Measurements from ENCODE around the gene RNF212B.

RNF212B gene

DNA sequence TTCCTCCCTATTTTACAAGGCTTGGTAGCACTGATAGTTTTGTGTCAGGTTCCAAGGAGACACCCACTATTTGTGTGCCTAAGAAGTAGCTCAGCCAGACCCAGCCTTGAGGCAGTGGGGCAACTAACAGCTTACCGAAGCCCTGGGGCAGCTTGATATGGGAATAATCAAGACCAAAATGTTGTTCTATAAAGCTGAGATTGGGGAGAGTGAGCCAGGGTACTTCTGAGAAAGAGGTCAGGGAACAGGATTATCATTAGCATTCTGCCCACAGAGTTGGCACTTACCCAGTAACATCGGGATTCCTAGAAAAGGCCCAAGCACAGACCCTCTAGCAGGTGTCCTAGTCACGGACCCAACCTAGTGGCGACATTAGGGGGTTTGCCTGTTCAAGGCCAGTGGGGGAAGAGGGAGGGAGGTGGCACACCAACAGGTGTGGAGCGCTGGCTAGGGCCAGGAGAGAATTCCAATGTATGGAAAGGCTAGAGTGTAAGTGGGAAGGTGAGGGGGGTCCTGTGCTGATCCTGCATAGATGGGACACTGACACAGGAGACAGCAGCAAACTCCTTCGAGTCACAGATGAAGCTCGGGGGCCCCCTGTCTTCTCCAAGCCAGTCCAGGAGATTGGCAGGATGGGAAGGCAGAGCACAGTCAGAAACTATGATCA is 60.0 kb downstream of the RNF212B start:
- no peak for DNase-seq

DNA sequence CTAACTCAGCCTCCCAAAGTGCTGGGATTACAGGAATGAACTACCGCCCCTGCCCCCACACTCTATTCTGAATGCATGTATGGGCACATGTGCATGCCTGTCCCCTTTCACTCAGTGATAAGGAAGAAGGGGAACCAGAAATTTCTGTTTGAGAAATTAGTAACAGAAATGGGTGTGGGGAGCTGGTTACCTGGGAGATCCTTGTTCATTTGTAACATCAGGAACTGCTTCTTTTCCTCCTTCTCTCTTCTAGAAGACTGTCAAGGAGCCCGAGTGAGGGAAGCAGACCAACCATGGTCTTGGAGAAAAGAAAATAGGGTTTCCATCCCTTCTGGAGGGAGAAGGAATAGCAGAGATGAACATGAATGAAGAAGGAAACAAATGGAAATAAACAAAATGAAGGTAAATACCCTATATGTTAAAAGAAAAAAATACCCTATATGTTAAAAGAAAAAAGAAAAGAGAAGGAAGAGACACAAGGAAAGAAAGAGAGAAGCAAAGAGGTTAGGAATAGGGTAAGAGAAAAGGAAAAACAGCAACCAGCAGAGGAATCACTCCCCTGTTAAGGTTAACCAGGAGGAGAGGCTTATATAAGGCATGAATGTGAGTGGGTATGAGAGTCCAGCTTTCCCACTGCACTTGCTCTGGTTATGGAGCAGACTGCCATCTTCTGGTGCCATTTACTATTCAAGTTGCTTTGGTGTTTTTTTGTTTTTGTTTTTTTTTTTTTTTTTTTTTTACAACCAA is 61.6 kb downstream of the RNF212B start:
- peak in 1 of 2 experiments; percentile 10 for DNase-seq

DNA sequence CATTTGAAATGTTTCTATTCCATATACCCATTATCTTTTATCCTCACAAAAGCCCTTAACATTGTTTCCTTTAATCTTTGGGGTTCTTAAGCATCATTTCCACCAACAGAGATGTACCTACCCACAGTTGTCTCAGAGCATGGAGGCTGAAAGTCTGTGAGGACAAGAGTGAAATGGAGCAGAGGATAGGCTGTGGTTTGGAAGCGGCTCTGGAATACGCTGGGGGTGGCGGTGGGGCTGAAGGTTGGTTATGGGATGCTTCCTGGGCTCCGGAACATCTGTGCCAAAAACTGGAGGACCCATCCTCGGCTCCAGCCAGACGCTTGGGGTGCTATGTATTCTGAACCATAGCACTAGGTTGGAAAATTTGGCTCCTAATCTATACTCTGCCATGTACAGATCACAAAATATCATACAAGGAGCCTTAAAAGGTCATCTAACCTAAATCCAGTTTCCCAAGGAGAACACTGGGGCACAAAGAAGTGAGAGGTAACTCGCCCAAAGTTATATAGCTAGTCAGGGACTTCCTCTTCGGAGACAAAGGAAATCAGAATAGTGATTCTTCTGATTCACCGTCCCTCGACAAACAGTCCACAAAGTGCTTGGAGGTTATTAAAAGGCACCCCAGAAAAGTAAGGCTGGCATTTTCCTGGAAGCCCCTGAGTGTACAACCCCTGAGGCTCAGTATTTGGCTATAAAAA is 62.4 kb downstream of the RNF212B start:
- no peak for DNase-seq

DNA sequence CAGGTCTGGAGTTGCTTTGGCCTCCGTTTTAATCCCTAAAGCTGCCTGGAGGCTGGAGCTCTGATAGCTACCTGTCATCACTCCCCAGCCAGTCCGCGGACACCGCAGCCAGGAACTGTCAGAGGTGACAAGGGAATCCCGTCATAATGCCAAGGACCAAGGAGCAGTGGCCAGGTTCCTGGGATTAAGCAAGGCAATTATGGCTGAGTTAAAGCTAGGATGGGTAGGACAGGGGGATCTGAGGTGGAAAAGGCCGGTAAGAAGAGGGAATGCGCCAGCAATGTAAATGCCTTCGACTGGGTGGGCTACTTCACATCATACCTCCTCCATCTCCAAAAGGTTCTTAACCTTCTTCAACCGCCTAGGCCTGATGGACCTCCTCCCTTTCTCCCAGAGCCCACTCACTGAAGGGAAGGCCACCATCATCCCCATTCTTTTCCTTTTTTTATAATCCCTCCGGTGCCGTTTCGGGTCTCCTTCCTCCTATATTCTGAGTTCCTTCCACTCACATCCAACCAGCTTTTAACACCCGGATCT is 63.0 kb downstream of the RNF212B start:
- no peak for DNase-seq

DNA sequence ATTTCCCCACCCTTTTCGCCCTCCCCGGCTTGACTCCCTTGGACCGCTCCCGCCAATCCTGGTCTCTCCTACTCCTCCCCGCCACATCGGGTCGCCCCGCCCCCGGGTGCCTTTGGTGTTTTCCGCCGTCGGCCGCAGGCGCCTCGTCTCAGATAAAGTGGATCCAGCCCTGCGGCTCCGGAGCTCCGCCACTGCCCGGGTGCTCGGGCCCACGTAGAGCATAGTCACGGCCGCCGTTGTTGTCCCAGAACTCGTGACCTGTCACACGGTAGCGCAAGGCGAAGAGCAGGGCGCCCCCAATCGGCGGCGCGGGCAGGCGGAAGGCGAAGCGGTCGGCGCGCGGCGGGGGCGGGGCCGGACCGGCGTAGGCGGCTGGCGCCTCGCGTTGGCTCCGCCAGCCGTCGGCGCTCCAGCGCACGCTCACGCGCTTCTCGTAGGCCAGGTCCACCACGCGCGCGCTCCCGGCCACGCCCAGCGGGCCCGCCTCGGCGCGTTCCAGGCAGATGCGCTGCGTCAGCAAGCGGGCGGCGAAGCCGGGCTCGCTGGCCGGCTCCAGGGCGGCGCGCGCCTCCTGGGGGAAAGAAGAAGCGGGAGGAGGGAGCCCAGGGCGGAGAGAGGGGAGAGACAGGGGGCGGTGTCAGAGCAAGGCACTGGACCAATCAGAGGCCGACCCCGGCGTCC is 63.7 kb downstream of the RNF212B start:
- peak; percentile 95 to 100 for DNase-seq

DNA sequence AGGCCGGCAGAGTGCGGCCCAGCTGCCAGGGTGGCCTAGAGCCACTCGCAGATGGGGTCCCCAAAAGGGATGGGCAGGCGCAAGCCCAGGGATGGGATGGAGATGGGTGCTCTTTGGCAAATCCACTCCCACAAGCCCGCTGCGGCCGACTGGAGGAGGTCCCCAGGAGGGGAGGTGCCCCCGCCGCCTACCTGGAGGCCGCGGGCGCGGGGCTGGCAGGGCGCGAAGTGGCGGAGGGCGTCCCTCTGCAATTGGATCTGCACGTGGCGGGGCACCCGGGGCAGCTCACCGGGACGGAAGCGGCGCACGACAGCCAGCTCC is 64.2 kb downstream of the RNF212B start:
- peak in 1 of 2 experiments; percentile 59 for DNase-seq

DNA sequence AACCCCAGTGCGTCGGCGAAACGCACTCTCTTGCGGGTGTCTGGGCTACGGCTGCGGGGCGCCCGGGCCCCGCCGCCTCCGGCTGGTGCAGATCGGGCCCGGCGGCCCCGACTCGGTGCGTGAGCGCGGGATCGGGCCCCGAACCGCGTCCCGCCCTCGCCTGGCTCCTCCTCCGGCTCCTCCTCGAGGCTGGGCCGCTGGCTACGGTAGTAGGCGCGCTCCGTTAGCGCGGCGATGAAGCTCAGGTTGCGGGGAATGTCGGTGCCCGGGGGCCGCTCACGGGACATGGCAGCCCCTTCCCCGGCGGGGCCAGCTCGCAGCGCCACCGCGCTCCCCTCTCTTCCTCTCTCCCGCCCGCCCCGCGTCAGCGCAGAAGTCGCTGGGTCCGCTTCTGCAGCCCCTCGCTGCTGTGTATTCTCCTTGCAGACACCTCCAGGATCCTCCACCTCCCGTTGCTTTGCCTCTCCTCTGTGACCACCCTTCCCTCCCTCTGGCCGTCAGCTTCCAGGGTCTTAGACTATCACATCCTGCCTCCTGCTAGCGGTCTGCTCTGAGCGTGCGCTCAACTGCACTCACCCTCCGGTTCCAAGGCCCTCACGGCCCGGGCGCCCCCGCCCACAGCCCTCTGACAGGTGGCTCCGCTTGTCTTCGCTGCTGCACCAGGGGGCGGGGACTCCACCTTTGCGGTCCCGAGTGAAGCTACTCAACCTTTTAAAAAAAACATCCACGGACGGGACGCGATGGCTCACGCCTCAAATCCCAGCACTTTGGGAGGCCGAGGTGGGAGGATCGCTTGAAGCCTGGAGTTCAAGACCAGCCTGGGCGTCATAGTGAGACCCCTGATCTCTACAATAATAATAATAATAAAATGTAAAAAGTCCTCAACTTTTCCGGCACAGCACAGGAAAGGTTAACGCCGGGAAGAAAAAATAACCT is 64.8 kb downstream of the RNF212B start, which contains the start of gene PPP1R3E:
TSS of gene PPP1R3E (minus strand) at position 570 of the 936 bp plus-strand sequence. CDS start at position 287, 283 bp downstream.
- peak; percentile 26 to 45 for DNase-seq

DNA sequence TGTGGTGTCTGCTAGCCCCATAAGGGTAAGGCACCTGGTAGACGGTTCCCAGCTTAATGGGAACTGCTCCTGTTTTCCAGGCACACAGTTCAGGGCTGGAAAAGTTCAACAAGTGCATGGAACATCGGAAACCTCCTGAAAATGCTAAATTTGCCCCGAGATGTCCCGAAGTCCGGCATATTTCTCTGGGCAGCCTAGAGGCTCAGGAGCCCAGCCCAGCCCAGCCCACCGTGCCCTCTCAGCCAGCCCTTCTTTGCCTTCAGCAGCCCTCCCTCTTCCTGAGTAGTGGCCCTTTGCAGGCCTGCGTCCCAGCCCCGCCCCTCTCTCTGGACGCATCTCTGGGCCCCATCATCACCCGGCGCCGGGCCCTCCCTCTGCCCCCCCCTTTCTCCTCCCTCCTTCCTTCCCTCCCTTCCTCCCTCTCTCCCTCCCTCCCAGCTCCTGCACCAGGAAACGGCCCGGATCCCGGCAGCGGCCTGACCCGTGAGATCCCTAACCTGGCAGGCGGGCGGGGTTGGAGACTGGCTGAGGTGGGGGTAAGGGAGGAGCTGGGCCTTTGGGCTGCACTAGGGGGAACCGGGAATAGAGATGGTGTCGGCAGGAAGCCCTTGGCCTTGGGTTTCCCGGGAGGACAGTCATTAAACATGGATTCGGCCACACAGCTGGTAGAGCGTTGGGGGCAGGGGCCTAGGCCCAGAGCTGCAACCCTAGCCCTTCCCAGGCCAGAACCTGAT is 68.8 kb downstream of the RNF212B start, which contains the start of gene BCL2L2:
TSS of gene BCL2L2 (plus strand) at position 422 of the 734 bp plus-strand sequence. CDS start 935 bp downstream, outside the sequence.
- DNase-seq, result peak; percentile 61 to 67

DNA sequence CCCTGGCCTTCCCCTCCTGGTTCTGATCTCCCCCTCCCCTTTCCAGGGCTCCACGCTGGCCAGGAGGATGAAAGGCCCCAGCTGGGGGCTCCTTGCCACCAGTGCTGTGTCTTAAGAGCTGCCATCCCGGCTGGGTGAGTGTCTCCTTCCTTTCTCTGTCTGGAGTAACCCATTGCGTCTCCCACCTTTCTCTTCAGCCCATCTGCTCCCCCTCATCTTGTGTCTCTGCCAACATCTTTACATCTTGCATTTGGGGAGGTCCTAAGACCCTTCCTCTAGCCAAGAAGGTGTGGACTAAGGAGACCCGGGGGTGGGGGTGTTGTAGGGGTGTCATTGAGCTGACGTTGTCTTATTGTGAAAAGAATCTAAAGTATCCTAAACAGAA is 69.4 kb downstream of the RNF212B start:
- DNase-seq, result no peak

DNA sequence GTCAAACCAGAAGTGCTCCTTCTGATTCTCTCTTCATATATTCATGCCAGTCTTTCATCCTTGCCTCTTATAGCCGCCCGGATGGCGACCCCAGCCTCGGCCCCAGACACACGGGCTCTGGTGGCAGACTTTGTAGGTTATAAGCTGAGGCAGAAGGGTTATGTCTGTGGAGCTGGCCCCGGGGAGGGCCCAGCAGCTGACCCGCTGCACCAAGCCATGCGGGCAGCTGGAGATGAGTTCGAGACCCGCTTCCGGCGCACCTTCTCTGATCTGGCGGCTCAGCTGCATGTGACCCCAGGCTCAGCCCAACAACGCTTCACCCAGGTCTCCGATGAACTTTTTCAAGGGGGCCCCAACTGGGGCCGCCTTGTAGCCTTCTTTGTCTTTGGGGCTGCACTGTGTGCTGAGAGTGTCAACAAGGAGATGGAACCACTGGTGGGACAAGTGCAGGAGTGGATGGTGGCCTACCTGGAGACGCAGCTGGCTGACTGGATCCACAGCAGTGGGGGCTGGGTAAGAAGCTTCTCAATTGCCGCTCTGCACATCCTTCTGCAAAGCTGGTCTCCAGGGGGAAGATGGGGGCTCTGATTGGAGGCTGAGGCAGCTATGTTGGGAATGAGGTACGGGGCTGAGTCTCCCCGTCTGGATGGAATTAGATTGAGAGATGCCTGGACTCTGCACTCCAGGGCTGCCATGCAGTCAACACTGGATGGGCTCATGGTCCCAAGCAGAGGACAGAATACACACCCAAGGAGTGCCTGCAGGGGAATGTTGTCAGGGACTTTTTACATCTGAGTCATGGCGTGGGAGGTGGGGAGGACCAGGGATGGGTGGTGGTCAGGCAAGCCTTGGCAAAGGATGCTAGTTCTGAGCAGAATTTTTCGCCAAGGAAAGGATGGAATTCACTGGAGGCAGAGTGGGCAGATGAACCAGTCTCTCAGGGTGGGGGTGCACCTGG is 70.2 kb downstream of the RNF212B start:
- DNase-seq, result no peak

DNA sequence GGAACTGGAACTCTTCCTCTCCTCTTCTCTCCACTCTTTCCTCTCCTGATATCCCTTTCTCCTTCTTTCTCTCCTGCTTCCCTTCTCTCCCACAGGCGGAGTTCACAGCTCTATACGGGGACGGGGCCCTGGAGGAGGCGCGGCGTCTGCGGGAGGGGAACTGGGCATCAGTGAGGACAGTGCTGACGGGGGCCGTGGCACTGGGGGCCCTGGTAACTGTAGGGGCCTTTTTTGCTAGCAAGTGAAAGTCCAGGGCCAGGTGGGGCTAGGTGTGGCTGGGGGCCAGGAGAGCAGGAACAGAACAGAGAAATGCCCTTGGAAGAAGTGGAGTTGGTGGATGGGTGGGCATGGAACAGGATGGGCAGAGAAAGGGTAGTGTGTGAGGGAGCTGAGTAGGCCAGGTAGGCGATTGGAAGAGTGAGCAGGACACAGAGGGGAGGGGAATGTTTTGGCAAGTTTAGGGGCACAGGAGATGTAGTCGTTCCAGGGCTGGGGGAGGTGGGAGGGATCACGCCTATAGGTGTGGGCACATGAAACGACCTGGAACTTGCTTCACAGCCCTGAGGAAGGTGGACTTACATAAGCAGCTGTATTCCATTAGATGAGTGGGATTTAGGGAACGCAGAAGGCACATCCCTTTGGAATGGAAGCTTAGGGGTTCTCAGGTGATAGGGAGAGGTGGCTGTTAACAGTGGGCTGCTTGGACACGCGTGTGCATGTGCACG is 71.1 kb downstream of the RNF212B start:
- no peak for DNase-seq

DNA sequence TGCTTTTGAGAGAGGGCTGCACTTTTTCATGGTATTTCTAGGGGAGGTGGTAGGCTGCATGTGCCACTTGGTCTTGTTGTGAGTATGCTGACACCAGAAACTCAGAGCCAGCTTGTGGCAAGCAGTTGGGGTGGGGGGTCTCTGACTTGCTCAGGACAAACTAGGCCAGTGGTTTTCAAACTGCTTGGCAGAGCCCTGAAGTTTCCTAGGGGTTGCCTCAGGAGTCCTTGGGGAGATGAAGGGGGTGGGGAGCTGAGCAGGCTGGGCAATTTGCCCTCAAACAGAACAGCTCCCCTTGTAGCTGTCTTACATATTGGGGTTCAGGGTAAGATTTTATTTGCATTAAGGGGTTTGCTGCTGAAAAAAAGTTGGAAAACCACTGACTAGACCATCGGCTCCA is 72.8 kb downstream of the RNF212B start:
- DNase-seq, result no peak

DNA sequence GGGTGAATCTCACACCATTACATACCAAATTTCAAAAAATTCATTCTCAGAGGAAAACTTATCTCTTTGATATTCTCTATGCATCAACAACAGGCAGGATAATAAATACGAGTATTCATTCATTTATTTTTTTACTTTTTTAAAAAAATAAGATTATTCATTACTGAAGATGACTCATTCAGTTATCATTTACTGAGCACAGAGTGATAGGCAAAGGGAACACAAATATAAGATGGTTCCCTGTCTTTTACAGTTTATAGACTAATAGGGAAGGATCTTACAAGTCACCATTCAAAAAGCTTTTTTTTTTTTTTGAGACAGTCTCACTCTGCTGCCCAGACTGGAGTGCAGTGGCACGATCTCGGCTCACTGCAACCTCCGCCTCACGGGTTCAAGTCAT is 78.6 kb downstream of the RNF212B start:
- DNase-seq, result no peak

DNA sequence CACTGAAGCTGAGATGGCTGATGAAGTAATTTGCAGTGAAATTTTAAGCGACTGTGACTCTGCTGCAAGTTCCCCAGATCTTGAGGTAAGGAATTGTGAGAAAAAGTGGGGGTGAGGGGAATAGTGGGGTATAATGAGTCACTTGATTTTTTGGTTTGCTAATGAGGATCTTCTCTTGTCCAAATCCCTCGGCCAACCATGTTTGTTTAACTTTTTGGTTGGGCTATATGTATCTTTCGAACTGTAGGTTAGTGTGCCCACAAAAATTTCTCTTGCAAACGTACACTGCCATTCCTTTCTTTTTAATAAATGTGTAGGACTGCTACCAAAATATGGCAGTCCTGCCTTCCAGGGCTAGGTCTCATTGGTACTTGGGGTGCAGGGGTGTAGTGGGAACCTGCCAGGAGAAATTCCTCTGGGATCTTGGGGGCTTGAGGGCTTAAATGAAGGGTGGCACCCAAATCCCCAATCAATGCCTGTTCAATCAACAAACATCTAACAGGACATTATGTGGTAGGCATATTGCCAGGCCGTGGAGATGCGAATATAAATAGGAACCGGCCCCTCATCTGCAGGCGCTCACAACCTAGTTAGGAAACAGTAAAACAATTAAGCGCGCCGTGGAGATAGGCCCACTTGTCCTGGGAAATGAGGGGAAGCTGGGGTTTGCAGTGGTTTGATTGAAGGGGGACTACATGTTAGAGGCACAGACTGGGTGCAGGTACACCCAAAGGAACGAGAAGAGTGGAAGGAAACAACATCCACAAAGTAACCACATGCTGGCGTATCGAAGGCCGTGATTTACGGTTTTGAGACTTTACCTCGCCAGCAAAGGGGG is 82.2 kb downstream of the RNF212B start:
- no peak for DNase-seq

DNA sequence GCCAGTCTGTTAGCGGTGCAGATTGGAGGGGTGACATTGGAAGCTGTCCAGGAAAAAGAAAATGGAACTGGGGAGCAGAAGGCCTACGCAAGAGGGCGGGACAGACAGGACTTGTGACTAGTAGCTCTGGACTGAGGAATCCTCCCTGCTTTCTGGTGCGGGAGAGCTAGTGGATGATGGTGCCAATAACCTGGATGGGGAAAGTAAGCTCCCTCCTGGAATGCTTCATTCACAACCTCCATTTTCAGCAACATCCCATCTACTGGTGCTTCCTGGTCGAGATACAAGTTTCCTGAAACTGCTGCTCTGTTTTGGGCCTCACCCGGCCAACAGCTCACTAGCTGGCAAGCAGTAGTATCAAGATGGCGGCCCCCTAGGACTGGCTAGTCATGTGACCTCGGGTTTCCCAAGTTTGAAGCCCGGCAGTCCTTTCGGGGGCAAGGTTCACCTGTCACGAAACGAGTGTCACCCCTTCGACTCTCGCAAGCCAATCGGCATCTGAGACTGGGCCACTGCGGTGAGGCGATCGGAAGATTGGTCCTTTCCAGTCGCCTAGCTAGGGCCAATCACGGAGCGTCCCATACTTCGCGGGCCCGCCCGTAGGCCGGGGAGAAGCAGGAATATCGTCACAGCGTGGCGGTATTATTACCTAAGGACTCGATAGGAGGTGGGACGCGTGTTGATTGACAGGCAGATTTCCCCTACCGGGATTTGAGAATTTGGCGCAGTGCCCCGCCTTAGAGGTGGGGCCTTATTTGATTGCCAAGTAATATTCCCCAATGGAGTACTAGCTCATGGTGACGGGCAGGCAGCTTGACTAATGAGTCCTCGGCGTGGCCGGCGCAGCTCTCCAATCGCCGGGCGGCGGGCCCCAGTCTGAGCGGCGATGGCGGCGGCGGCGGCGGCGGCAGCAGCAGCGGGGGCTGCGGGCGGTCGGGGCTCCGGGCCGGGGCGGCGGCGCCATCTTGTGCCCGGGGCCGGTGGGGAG is 83.1 kb downstream of the RNF212B start, which contains the start of gene PABPN1:
TSS of gene PABPN1 (plus strand) at position 874 of the 988 bp plus-strand sequence. CDS start at position 887, 13 bp downstream.
- peak; percentile 99 to 100 for DNase-seq
